Measurements from ENCODE around the gene METRN.
"Not testable (repeated sequence)": the region's sequence is repeated elsewhere in the genome, so short reads cannot be mapped to it uniquely, and the experiment has no call there.

The METRN gene

GRCh38 chr16:711084-711483 is 3.8 kb upstream of the METRN start:
- FAIRE-seq: no peak

- no peak for FAIRE-seq
Measured at GRCh38 chr16:711548-712320, 3.2 kb upstream of the METRN start.

GRCh38 chr16:712740-713250 is 2.1 kb upstream of the METRN start:
- FAIRE-seq: not testable (repeated sequence)

GRCh38 chr16:714079-714478 is 839 bp upstream of the METRN start:
- FAIRE-seq: no peak

GRCh38 chr16:715477-716199 is 720 bp downstream of the METRN start:
- FAIRE-seq: no peak

- FAIRE-seq: no peak
Measured at GRCh38 chr16:716200-716568, 1.3 kb downstream of the METRN start.

GRCh38 chr16:716768-717325 is 1.9 kb downstream of the METRN start:
- FAIRE-seq: no peak

- no peak for FAIRE-seq
Measured at GRCh38 chr16:717450-718245, 2.7 kb downstream of the METRN start.

- FAIRE-seq: no peak
Measured at GRCh38 chr16:718389-718788, 3.5 kb downstream of the METRN start.

- no peak for FAIRE-seq
Measured at GRCh38 chr16:718922-719321, 4.0 kb downstream of the METRN start.

GRCh38 chr16:719815-720446 is 5.0 kb downstream of the METRN start:
- no peak for FAIRE-seq

- no peak for FAIRE-seq
Measured at GRCh38 chr16:720447-720989, 5.6 kb downstream of the METRN start.

GRCh38 chr16:720990-721764 is 6.3 kb downstream of the METRN start, which contains the start of gene ANTKMT:
Gene ANTKMT, plus strand, starts transcription at chr16:721146. Its CDS starts 129 bp downstream, at chr16:721275.
- no peak for FAIRE-seq

GRCh38 chr16:721765-722540 is 7.0 kb downstream of the METRN start:
- no peak for FAIRE-seq

GRCh38 chr16:722835-723633 is 8.1 kb downstream of the METRN start:
- no peak for FAIRE-seq

GRCh38 chr16:723695-724094 is 8.8 kb downstream of the METRN start:
- FAIRE-seq: no peak

- no peak for FAIRE-seq
Measured at GRCh38 chr16:724188-725040, 9.5 kb downstream of the METRN start.

GRCh38 chr16:725041-725376 is 10.1 kb downstream of the METRN start:
- no peak for FAIRE-seq
